ENCODE data around the gene ABHD5.
A peak's percentile ranks its signal among the peaks of the same experiment; 100 is the strongest.
"Not testable (repeated sequence)": the region's sequence is repeated elsewhere in the genome, so short reads cannot be mapped to it uniquely, and the experiment has no call there.

Gene ABHD5
- total RNA-seq, result 31.9 to 41.5 (median 35.9) reads per million in 4 donors

GRCh38 chr3:43690400-43691119, at the start of gene ABHD5:
Gene ABHD5, plus strand, starts transcription at chr3:43690938. Its CDS starts 55 bp downstream, at chr3:43690993.
- peak; percentile 90 to 96 (median 92) for DNase-seq

- DNase-seq, result no peak
Measured at GRCh38 chr3:43641306-43642114, 49.2 kb upstream of the ABHD5 start.

DNA sequence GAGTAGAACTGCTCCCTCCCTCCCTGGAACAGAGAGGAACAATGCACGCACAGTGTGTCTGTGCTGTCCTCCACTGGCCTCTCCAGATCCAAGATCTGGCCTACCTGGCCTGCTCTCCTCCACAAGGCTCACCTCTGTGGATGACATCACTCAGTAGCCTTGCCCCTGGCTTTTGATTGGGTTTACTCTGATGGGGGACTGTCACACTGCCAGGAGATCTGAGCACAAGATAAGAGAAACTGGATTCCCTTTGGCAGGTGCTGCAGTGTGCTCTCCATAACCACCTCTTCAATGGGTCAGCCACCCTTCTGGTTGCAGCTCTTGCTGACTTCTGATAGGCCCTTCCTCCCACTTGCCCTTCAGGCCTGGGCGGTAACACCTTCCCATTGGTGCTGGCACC, 46.3 kb upstream of the ABHD5 start:
- no peak for DNase-seq

GRCh38 chr3:43647331-43648166, 43.2 kb upstream of the ABHD5 start:
- DNase-seq, result no peak

DNA sequence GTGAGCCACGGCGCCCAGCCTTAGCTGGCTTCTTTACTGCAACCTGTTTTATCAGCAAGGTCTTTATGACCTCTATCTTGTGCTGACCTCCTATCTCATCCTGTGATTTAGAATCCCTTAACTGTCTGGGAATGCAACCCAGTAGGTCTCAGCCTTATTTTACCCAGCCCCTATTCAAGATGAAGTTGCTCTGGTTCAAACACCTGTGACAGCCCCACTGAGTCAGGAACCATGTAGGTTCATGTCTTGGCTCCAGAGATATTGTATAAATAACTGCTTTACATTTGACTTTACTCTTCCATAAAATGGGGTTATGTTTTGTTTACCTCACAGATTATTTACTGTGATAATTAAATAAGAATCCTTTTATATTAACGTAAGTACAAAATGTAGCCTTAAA, 41.8 kb upstream of the ABHD5 start:
- no peak for DNase-seq

DNA sequence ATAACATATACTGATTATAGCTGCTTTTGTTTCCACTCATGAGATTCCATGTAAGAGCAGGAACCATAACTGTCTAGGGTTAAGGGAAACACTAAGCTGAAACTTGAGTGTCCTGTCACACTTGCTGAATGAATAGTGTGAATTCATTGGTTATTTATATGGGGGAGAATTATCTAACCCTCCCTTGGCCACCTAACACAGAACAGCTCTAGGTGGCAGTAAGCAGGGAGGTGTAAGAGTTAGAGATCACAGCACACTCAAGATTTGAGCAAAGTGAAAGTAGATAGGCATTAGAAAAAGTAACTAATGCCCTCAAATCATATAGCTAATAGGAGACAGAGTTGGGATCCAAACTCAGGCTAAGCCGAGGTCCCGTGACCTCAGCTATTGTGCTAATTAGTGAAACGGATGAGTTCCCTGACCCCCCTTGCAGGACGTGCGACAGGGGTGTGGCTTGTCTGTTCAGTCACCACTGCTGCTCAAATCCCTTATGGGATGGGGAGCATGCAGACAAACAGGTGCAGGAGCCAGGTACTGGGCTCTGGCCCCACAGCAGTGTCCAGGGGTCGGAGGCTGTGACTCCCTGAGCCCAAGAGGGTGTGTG, 41.3 kb upstream of the ABHD5 start:
- DNase-seq, result no peak

- DNase-seq, result no peak
Measured at GRCh38 chr3:43650345-43650744, 40.4 kb upstream of the ABHD5 start.

DNA sequence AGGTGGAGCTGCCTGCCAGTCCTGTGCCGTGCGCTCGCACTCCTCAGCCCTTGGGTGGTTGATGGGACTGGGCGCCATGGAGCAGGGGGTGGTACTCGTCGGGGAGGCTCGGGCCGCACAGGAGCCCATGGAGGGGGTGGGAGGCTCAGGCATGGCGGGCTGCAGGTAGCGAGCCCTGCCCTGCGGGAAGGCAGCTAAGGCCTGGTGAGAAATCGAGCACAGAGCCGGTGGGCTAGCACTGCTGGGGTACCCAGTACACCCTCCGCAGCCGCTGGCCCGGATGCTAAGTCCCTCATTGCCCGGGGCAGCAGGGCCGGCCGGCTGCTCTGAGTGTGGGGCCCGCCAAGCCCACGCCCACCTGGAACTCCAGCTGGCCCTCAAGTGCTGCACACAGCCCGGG, 34.3 kb upstream of the ABHD5 start:
- DNase-seq, result not testable (repeated sequence)

- no peak for DNase-seq
Measured at GRCh38 chr3:43659250-43659880, 31.4 kb upstream of the ABHD5 start.

DNA sequence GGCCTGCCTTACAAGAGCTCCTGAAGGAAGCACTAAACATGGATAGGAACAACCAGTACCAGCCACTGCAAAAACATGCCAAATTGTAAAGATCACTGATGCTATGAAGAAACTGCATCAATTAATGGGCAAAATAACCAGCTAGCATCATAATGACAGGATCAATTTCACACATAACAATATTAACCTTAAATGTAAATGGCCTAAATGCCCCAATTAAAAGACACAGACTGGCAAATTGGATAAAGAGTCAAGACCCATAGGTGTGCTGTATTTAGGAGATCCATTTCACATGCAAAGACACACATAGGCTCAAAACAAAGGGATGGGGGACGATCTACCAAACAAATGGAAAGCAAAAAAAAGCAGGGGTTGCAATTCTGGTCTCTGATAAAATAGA, 29.4 kb upstream of the ABHD5 start:
- DNase-seq, result not testable (repeated sequence)

DNA sequence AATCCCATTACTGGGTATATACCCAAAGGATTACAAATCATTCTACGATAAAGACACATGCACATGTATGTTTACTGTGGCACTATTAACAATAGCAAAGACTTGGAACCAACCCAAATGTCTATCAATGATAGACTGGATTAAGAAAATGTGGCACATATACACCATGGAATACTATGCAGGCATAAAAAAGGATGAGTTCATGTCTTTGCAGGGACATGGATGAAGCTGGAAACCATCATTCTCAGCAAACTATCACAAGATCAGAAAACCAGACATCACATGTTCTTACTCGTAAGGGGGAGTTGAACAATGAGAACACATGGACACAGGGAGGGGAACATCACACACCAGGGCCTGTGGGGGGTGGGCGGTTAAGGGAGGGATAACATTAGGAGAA, 25.7 kb upstream of the ABHD5 start:
- DNase-seq, result not testable (repeated sequence)

DNA sequence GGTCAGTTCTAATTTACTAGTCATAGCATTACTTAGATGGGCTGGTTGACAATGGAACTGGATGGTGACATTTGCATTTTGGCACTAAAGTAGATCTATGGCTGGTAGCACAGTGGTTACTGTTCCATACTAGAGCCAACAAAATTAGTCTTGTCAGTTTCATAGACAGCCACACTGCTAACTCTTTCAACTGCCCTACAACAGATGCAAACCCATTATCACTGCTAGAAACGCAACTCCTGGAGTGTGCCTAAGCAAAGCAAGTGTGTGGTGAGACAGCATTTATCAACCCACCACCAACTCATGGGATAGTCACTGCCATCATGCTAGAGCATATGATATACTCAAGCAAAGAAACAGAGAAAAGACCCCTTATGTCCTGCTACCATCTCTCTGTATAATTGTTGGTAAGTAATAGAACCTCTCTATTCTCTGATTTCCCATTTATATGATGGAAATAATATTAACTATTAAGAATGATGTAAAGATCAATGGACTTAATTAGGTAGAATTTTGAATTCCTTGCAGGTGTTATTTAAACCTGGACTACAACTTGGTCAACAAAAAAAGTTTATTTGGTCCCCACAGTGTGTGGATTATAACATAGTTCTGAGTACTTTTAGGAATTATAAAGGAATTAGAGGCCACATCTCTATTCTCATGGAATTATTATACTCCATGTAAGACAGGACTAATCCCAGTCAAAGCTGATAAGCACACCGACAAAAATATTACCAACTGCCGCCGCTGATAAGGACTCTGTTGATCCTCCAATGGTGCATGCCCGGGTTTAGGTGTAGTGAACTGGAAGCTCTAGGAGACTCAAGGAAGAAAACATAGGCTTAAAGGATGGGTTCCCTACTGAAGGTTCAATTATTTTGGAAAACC, 19.9 kb upstream of the ABHD5 start:
- no peak for DNase-seq

DNA sequence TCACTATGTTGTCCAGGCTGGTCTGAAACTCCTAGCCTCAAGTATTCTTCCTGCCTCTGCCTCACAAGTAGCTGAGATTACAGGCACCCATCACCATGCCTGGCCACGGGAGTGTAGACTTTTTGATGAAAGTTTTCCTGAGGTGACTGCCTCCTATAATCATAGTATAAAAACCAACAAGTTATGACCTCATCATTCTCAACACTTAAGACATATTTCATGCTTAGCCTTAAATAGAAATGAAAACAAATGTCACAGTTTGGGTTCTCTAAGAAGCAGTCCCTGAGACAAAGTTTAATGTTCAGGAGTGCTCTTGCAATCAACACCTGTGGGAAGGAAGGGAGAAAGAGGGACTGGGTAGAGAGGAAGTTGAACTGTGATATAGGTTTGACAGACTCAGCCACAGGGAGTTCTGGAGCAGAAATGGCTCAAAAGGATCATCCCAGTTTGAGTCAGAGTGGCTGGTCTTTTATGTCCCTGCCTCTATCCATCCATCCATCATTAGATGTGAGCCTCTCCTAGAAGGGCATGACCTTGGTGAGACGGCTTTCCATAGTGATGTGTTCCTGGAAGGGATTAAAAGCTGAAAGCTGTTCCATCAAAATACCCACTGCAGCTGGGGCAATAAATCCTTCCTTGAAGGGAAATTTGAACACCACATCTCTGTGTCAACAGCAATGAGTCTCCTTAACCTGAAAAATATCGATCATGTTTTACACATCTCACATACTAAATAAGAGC, 16.2 kb upstream of the ABHD5 start:
- DNase-seq, result no peak

- DNase-seq, result no peak
Measured at GRCh38 chr3:43675593-43675992, 15.1 kb upstream of the ABHD5 start.

GRCh38 chr3:43676441-43676840, 14.3 kb upstream of the ABHD5 start:
- no peak for DNase-seq

DNA sequence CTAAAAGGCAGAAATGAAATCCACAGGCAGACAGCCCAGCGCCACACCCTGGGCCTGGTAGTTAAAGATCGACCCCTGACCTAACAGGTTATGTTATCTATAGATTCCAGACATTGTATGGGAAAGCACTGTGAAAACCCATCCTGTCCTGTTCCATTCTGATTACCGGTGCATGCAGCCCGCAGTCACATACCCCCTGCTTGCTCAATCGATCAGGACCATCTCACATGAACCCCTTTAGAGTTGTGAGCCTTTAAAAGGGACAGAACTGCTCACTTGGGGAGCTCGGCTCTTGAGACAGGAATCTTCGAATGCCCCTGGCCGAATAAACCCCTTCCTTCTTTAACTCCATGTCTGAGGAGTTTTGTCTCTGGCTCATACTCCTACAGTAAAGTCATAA, 12.4 kb upstream of the ABHD5 start:
- DNase-seq, result not testable (repeated sequence)

- not testable (repeated sequence) for DNase-seq
Measured at GRCh38 chr3:43678887-43679449, 11.8 kb upstream of the ABHD5 start.

DNA sequence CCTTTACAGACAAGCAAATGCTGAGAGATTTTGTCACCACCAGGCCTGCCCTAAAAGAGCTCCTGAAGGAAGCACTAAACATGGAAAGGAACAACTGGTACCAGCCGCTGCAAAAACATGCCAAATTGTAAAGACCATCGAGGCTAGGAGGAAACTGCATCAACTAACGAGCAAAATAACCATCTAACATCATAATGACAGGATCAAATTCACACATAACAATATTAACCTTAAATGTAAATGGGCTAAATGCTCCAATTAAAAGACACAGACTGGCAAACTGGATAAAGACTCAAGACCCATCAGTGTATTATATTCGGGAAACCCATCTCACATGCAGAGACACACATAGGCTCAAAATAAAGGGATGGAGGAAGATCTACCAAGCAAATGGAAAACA, 9.9 kb upstream of the ABHD5 start:
- not testable (repeated sequence) for DNase-seq

DNA sequence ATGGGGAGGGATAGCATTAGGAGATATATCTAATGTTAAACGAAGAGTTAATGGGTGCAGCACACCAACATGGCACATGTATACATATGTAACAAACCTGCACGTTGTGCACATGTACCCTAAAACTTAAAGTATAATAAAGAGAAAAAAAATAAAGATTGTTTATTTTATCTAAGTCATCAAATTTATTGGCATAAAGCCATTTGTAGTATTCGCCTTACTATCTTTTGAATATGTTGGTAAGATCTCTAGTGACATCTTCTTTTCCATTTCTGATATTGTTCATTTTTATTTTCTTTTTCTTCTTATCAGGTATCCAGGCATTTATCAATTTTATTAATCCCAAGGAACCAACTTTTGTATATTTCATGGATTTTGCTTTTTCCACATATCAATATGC, 5.8 kb upstream of the ABHD5 start:
- DNase-seq, result no peak

DNA sequence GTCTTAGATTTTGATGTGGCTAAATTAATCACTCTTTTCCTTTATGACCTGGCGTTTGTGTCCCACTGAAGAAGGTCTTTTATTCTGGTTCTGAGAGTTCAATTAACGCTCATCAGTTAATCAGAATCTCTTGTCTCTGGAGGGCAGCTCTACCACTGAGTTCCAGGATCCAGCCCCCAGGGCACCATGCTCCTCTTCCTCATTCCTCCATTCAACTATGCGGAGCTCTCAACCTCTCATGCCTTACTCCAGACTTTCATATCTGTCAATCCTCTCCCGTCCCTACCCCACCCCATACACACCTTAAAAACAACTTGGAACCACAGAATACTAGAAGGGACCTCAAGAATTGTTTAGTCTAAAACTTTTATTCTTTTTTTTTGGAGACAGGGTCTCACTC, 4.8 kb upstream of the ABHD5 start:
- no peak for DNase-seq
